Occipital lobe (tissue), 2 donors: ENCODE measurements around the gene CEP68. TPM values are rescaled to one million over a fixed set of nuclear protein-coding genes. Genes with fewer than 3 reads are reported as not detected.
A peak's percentile ranks its signal among the peaks of the same experiment; 100 is the strongest.
"Not testable (repeated sequence)": the region's sequence is repeated elsewhere in the genome, so short reads cannot be mapped to it uniquely, and the experiment has no call there.

Experiments used
- DNase-seq: peaks from one replicate; lab custom pipeline; 2025; lab: John Stamatoyannopoulos, UW
- total RNA-seq: library from RNA; depleted of rRNA; stranded (reverse); fragments of >200 nt; gene quantifications from one replicate; pipeline ENCODE4 v1.2.3, GENCODE V29; 2014

The CEP68 gene
- total RNA-seq, 1 donor from 2014 or later, result 48.2 TPM

- DNase-seq, result peak; percentile 100
Measured at GRCh38 chr2:65129826-65130663, 73.8 kb downstream of the CEP68 start, which contains the start of gene RAB1A. RAB1A (minus strand) TSS chr2:65130106; CDS start chr2:65129915, 191 bp downstream.

- DNase-seq, result no peak
Measured at GRCh38 chr2:65130664-65131175, 74.5 kb downstream of the CEP68 start.

GRCh38 chr2:65132930-65133329 is 76.7 kb downstream of the CEP68 start:
- DNase-seq, result not testable (repeated sequence)

- no peak for DNase-seq
Measured at GRCh38 chr2:65133626-65134025, 77.4 kb downstream of the CEP68 start.

GRCh38 chr2:65134158-65134557 is 77.9 kb downstream of the CEP68 start:
- DNase-seq, result no peak

- DNase-seq, result no peak
Measured at GRCh38 chr2:65136253-65136652, 80.0 kb downstream of the CEP68 start.

Other genes with a start within 250 kb of the CEP68 start
- gene SLC1A4, start 67.0 kb upstream of the CEP68 start, total RNA-seq, result 57.9 TPM
- gene RAB1A, start 73.7 kb downstream of the CEP68 start, total RNA-seq, result 91.7 TPM
- 115 TPM for gene ACTR2, start 171.4 kb downstream of the CEP68 start, total RNA-seq